Osteoblast (primary cell): ENCODE results near the gene CASP7. TPM values are rescaled to one million over a fixed set of nuclear protein-coding genes. Genes with fewer than 3 reads are reported as not detected.

Source experiments
- DNase-seq: peaks from one replicate; pipeline ENCODE4 v3.0.0; 2011; ENCODE audit warnings: low spot score, mixed read lengths; ENCODE audit not compliant: insufficient read length; ENCODE audit errors: missing footprints
- H2AFZ ChIP-seq: 2 replicates; pipeline ENCODE4 v1.6.0; 2011; ENCODE audit warnings: mild to moderate bottlenecking, low read length
- H3K27ac ChIP-seq: 2 replicates; pipeline ENCODE4 v1.5.1; 2011; ENCODE audit warnings: mild to moderate bottlenecking, low read depth, low read length, moderate library complexity
- H3K27me3 ChIP-seq: 2 replicates; pipeline ENCODE4 v1.6.0; 2012; ENCODE audit warnings: mild to moderate bottlenecking, control low read depth, inconsistent platforms, low read length, moderate library complexity; ENCODE audit not compliant: insufficient read depth
- H3K36me3 ChIP-seq: 2 replicates; pipeline ENCODE4 v1.5.1; 2011; ENCODE audit warnings: mild to moderate bottlenecking, low read length, control low read depth, moderate library complexity; ENCODE audit not compliant: insufficient read depth
- H3K4me1 ChIP-seq: 2 replicates; pipeline ENCODE4 v1.5.1; 2011; ENCODE audit warnings: mild to moderate bottlenecking, low read length, control low read depth, moderate library complexity; ENCODE audit not compliant: insufficient read depth
- H3K4me2 ChIP-seq: 2 replicates; pipeline ENCODE4 v1.6.0; 2011; ENCODE audit warnings: mild to moderate bottlenecking, low read length; ENCODE audit not compliant: insufficient read depth
- H3K4me3 ChIP-seq: fragments of 200-600 bp; sonication (generic); 3 replicates; pipeline ENCODE4 v1.5.1; 2012; ENCODE audit warnings: mild to moderate bottlenecking, low read length, inconsistent platforms; ENCODE audit not compliant: insufficient read depth
- H3K79me2 ChIP-seq: 2 replicates; pipeline ENCODE4 v1.6.0; 2012; ENCODE audit warnings: mild to moderate bottlenecking, low read length, control low read depth, inconsistent platforms; ENCODE audit not compliant: insufficient read depth
- H3K9me3 ChIP-seq: 2 replicates; pipeline ENCODE4 v1.5.1; 2011; ENCODE audit warnings: low read depth, low read length, control low read depth
- H4K20me1 ChIP-seq: 2 replicates; pipeline ENCODE4 v1.6.0; 2012; ENCODE audit warnings: mild to moderate bottlenecking, low read length, control low read depth; ENCODE audit not compliant: insufficient read depth
- total RNA-seq: library from RNA; depleted of rRNA; stranded (reverse); fragments of >200 nt; gene quantifications from 2 replicates; pipeline ENCODE4 v1.2.3, GENCODE V29; 2012
- TF ChIP-seq, protein P1 (sequence below): IDR thresholded peaks from 2 replicates; pipeline ENCODE4 v1.5.1; 2011; ENCODE audit warnings: mild to moderate bottlenecking, low read depth, low read length, moderate library complexity; ENCODE audit errors: extremely low read depth

CASP7 gene
- total RNA-seq, 1 donor, result 21.7 TPM

DNA sequence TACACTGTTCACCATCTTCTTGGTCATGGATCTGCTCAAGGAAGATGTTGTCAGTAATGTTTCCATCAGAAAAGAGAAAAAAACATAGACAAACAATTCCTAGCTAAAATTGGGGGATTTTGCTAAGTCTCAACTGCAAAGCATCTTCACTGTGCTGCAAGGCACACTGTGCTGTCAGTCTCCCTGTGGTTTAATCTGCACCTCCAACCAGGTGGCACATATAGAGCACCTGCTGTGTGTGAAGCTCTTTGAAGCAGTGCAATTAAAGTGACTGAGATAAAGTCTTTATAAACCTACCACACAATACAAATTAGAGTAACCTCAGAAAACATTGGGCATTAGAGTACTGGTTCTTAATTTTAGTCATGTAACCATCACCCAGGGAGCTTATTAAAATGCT is 22.2 kb upstream of the CASP7 start:
- Histone ChIP-seq H4K20me1 (no peaks in the 10 kb centered on the region), H3K27ac (no peak overlapping the region), H3K9me3 (no peaks in the 10 kb centered on the region), H3K27me3 (peaks cover 5% of the 10 kb centered on the region), H2AFZ (no peak overlapping the region), H3K79me2 (no peaks in the 10 kb centered on the region), H3K4me2 (no peak overlapping the region), H3K36me3 (no peaks in the 10 kb centered on the region), H3K4me1 (no peaks in the 10 kb centered on the region), H3K4me3 (no peak overlapping the region)
- no peak for DNase-seq
- TF ChIP-seq, protein P1, sequence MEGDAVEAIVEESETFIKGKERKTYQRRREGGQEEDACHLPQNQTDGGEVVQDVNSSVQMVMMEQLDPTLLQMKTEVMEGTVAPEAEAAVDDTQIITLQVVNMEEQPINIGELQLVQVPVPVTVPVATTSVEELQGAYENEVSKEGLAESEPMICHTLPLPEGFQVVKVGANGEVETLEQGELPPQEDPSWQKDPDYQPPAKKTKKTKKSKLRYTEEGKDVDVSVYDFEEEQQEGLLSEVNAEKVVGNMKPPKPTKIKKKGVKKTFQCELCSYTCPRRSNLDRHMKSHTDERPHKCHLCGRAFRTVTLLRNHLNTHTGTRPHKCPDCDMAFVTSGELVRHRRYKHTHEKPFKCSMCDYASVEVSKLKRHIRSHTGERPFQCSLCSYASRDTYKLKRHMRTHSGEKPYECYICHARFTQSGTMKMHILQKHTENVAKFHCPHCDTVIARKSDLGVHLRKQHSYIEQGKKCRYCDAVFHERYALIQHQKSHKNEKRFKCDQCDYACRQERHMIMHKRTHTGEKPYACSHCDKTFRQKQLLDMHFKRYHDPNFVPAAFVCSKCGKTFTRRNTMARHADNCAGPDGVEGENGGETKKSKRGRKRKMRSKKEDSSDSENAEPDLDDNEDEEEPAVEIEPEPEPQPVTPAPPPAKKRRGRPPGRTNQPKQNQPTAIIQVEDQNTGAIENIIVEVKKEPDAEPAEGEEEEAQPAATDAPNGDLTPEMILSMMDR, result no peak

DNA sequence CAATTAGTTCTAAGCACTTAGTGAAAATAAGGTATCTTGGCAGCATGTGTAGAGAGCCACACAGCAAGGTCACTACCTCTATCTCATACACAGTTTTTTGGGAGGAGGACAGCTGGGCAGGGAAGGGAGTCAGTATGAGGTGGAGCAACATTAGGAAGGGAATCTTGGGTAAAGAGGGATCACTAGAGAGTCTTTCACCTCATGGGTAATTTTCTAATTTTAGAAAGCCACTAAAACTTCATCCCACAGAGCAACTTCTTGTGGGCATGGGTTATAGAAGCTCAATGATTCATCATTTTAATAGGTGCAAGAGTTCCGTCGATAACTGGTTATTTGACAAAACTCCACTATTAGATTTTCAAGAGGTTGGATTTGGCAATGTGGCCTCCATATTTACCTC is 18.4 kb upstream of the CASP7 start:
- TF ChIP-seq, protein P1, result no peak
- no peak overlapping the region for H3K4me3 ChIP-seq
- H3K27me3 ChIP-seq, result no peaks in the 10 kb centered on the region
- no peak overlapping the region for H3K4me2 ChIP-seq
- peaks cover 4% of the 10 kb centered on the region for H3K4me1 ChIP-seq
- H3K36me3 ChIP-seq, result no peaks in the 10 kb centered on the region
- H3K27ac ChIP-seq, result no peak overlapping the region
- no peaks in the 10 kb centered on the region for H3K79me2 ChIP-seq
- DNase-seq, result no peak
- no peak overlapping the region for H2AFZ ChIP-seq
- H3K9me3 ChIP-seq, result no peaks in the 10 kb centered on the region
- no peaks in the 10 kb centered on the region for H4K20me1 ChIP-seq

DNA sequence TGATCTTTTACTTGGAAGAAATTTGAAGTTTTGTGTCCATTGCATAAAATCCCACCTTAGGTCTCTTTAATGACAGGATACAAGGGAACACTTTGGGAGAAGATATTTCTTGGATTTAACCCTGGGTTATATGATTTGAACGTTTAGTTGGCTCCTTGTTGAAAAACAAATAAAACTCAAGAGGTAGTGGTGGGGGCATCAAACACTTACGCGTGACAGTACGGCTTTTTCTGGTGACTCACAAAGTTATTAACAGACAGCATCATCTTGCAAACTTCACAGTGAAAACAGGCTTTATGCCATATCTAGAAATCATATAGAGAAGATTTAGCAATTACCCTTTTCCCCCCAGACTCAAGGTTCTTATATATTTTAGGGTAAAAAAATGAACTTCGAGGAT is 16.6 kb upstream of the CASP7 start:
- no peak overlapping the region for H3K4me2 ChIP-seq
- H3K27me3 ChIP-seq, result no peaks in the 10 kb centered on the region
- H3K79me2 ChIP-seq, result no peaks in the 10 kb centered on the region
- H2AFZ ChIP-seq, result no peak overlapping the region
- H3K27ac ChIP-seq, result no peak overlapping the region
- TF ChIP-seq, protein P1, result no peak
- no peak for DNase-seq
- no peak overlapping the region for H3K4me3 ChIP-seq
- H3K4me1 ChIP-seq, result peaks cover 12% of the 10 kb centered on the region
- H3K36me3 ChIP-seq, result no peaks in the 10 kb centered on the region
- no peaks in the 10 kb centered on the region for H4K20me1 ChIP-seq
- no peaks in the 10 kb centered on the region for H3K9me3 ChIP-seq

DNA sequence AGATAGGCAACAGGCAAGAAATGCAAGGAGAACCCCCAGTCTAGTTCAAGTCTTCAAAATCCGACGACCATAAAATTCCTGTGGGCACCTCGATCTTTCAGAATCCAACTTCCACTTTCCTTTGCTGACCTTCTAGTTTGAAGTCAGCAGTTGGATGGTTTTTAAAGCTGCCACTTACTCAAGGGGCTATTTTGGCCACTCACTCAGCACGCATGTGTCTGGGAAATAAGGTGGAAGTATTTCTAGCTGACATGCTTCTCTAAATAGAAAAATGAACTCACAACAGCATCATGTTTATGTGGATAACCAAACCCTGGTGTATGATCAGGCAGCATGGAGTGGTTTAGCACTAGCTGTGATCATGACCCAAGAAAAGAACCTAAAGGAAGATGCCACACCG is 15.8 kb upstream of the CASP7 start, which contains the start of gene NRAP:
TSS of gene NRAP (minus strand) at position 134 of the 400 bp plus-strand sequence. CDS start 159 bp downstream, outside the sequence.
- TF ChIP-seq, protein P1, result no peak
- Histone ChIP-seq H2AFZ (no peak within 1 kb of the TSS), H4K20me1 (no peaks in the 10 kb centered on the region), H3K4me3 (no peak within 1 kb of the TSS), H3K79me2 (no peaks in the 10 kb centered on the region), H3K27ac (no peak within 1 kb of the TSS), H3K27me3 (no peaks in the 10 kb centered on the region), H3K9me3 (no peaks in the 10 kb centered on the region), H3K4me1 (peaks cover 12% of the 10 kb centered on the region), H3K4me2 (no peak within 1 kb of the TSS), H3K36me3 (no peaks in the 10 kb centered on the region)
- DNase-seq, result no peak
